SJCRH30 (cell line): ENCODE data around the gene PTPRG. TPM values are rescaled to one million over a fixed set of nuclear protein-coding genes. Genes with fewer than 3 reads are reported as not detected.

ENCODE experiments used
- DNase-seq, 2 experiments: peaks; one replicate each; pipeline ENCODE4 v3.0.0-alpha.2; 2015 to 2020
- H3K27ac ChIP-seq: fragments of 250-450 bp; sonication (Bioruptor Pico); 2 replicates; pipeline ENCODE4 v1.5.1; 2020; ENCODE audit warnings: mild to moderate bottlenecking, moderate library complexity
- H3K27me3 ChIP-seq: fragments of 250-450 bp; sonication (Bioruptor Pico); 2 replicates; pipeline ENCODE4 v1.5.1; 2020; ENCODE audit warnings: mild to moderate bottlenecking, moderate library complexity
- H3K36me3 ChIP-seq: fragments of 250-450 bp; sonication (Bioruptor Pico); 2 replicates; pipeline ENCODE4 v1.5.1; 2020; ENCODE audit warnings: mild to moderate bottlenecking, moderate library complexity
- H3K4me1 ChIP-seq: fragments of 250-450 bp; sonication (Bioruptor Pico); 2 replicates; pipeline ENCODE4 v1.5.1; 2020; ENCODE audit warnings: mild to moderate bottlenecking, moderate library complexity
- H3K4me3 ChIP-seq: fragments of 250-450 bp; sonication (Bioruptor Pico); 2 replicates; pipeline ENCODE4 v1.5.1; 2020; ENCODE audit warnings: mild to moderate bottlenecking, moderate library complexity
- H3K9me3 ChIP-seq: fragments of 250-450 bp; sonication (Bioruptor Pico); replicated peaks from 2 replicates; pipeline ENCODE4 v1.5.1; 2020; ENCODE audit warnings: mild to moderate bottlenecking, moderate library complexity
- total RNA-seq: library from RNA; depleted of rRNA; stranded (reverse); fragments of >200 nt; shearing (Covaris generic); gene quantifications from 2 replicates; pipeline ENCODE4 v1.2.3, GENCODE V29; 2014

Gene PTPRG
- total RNA-seq, 1 experiment from 2014 or later, result 25.2 TPM

DNA sequence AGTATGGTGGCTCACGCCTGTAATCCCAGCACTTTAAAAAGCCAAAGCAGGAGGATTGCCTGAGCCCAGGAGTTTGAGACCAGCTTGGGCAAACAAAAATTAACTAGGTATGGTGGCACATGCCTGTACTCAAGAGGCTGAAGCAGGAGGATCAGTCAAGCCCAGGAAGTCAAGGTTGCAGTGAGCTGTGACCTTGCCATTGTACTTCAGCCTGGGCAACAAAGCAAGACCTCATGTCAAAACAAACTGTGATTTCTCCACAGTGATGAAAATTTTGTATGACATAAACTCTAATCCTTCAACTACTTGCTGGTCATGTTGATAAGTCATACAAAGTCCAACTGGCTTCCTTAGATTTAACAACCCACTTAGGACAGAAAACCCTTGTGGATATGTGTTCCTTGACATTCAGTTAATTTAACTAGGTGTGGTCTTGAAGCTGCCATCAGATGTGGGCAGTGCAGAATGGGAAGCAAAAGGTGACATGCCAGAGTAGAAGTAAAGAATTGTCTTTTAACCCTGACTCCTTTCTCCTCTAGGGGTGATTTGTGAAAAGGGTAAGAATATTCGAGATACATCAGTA, 263.3 kb downstream of the PTPRG start:
- no peak for DNase-seq
- no peak overlapping the region for H3K4me3 ChIP-seq
- no peaks in the 10 kb centered on the region for H3K36me3 ChIP-seq
- no peaks in the 10 kb centered on the region for H3K4me1 ChIP-seq
- no peaks in the 10 kb centered on the region for H3K9me3 ChIP-seq
- no peak overlapping the region for H3K27ac ChIP-seq
- H3K27me3 ChIP-seq, result no peaks in the 10 kb centered on the region

- no peaks in the 10 kb centered on the region for H3K27me3 ChIP-seq
- DNase-seq, result no peak
- H3K27ac ChIP-seq, result no peak overlapping the region
- no peaks in the 10 kb centered on the region for H3K4me1 ChIP-seq
- no peaks in the 10 kb centered on the region for H3K36me3 ChIP-seq
- no peak overlapping the region for H3K4me3 ChIP-seq
- no peaks in the 10 kb centered on the region for H3K9me3 ChIP-seq
These were observed 264.8 kb downstream of the PTPRG start for GRCh38 chr3:61826161-61826560.

DNA sequence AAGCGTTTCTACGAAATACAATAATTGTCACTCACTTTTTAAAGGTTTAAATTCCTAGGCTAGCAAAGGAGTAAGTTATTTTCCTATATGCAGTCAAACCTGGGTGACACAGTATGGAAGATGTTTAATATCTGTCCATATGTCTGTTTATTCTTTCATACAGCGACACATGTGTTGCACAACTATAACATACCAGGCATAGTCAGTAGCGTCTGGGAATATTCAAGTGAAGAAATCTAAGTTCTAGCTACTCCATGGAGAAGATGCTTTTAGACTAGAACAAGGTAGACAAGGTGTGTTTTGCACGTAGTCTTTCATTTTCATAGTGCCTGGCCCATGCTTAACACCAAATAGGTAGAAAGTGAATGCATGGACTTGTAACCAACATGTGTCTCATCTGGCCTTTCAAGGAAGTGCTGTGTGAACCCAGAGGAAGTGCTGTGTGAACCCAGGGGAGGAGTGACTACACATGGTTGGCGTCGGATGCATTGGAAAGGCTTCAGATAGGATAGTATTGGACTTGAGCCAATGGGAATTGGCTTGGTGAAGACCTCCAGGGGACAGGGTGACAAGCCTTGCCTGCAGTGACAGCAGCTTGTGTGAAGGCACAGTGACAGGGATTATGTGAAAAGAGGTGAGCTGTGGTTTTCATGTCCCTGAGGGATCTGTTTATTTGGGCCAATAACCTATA, 267.0 kb downstream of the PTPRG start:
- Histone ChIP-seq H3K9me3 (no peaks in the 10 kb centered on the region), H3K36me3 (no peaks in the 10 kb centered on the region), H3K4me3 (no peak overlapping the region), H3K27ac (no peak overlapping the region), H3K27me3 (no peaks in the 10 kb centered on the region), H3K4me1 (no peaks in the 10 kb centered on the region)
- DNase-seq, result no peak

GRCh38 chr3:61828880-61829721, 267.7 kb downstream of the PTPRG start:
- no peak for DNase-seq
- Histone ChIP-seq H3K36me3 (no peaks in the 10 kb centered on the region), H3K27me3 (no peaks in the 10 kb centered on the region), H3K27ac (no peak overlapping the region), H3K4me3 (no peak overlapping the region), H3K9me3 (no peaks in the 10 kb centered on the region), H3K4me1 (no peaks in the 10 kb centered on the region)

DNA sequence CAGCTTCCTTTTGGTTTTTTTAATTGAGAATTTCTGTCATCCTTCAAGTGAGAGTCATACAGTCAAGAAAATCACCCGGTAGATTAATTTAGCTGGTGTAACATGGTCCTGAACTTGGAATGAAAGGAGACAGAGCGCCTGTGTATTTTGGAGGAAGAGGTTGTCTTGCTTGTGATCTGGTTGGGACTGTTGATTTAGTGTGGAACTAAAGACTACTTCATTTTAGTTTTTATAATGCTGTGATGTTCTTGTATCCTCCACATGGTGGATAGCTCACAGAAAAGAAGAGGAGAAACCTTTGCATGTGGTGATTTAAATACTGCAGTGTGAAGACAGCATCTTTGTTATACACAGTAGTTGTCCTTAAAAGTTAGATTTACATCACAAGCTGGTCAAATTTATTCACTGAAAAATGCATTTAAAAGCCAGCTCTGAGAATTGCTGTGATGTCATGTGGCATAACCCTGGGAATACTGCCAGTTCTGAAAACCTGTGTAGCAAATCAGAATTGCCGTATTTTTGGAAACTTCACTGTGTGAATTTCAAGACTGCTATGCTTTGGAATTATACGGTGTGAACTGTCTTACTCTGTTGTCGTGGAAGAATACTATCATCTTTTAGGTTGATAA, 268.5 kb downstream of the PTPRG start:
- Histone ChIP-seq H3K36me3 (no peaks in the 10 kb centered on the region), H3K9me3 (no peaks in the 10 kb centered on the region), H3K27me3 (no peaks in the 10 kb centered on the region), H3K4me1 (no peaks in the 10 kb centered on the region), H3K4me3 (no peak overlapping the region), H3K27ac (no peak overlapping the region)
- DNase-seq, result no peak

DNA sequence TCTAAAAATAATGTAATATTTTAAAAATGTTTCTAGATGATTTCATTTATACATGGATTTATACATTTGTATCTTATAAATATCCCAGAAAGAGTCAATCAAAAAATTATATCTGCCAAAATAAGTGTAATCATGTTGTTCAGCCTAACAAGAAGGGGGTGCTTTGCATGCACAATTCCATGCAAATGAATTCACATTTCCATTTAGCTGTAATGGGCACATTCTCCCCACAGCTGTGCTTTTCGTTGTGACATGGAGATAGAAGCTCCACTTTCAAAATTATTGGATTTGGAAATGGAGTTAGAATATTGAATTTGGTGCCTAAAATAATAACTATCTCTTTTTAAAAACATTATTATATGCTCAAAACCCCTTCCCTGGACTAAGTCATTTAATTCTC, 270.6 kb downstream of the PTPRG start:
- no peak for DNase-seq
- no peaks in the 10 kb centered on the region for H3K27me3 ChIP-seq
- H3K9me3 ChIP-seq, result no peaks in the 10 kb centered on the region
- H3K4me1 ChIP-seq, result no peaks in the 10 kb centered on the region
- H3K36me3 ChIP-seq, result no peaks in the 10 kb centered on the region
- H3K4me3 ChIP-seq, result no peak overlapping the region
- H3K27ac ChIP-seq, result no peak overlapping the region

DNA sequence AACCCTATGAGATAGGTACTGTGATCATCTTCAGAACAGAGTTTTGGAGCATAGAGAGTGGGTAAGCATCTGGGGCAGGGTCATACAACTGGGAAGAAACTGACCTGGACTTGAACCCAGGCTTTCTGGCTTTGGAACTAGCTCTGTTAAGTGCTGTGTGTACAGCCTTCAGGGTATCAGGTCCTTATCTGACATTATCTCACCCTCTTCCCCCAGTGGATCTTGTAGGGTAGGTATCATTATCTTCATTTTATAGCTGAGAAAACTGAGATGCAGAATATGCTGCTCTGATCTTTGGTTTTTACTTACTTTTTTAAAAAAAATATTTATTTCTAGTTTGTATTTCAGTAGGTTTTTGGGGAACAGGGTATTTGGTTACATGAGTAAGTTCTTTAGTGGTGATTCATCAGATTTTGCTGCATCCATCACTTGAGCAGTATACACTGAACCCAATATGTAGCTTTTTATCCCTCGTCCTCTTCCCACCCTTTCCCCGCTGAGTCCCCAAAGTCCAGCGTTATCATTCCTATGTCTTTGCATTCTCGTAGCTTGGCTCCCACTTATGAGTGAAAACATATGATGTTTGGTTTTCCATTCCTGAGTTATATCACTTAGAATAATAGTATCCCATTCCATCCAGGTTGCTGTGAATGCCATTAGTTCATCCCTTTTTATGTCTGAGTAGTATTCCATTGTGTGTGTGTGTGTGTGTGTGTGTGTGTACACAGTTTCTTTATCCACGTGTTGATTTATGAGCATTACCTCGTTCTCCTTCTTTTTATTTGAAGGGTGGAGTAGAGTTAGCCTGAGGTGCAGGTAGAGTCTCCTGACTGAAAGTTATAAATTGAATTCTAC, 271.2 kb downstream of the PTPRG start:
- no peak overlapping the region for H3K27ac ChIP-seq
- H3K4me1 ChIP-seq, result no peaks in the 10 kb centered on the region
- no peak overlapping the region for H3K4me3 ChIP-seq
- no peaks in the 10 kb centered on the region for H3K9me3 ChIP-seq
- H3K27me3 ChIP-seq, result no peaks in the 10 kb centered on the region
- no peak for DNase-seq
- H3K36me3 ChIP-seq, result no peaks in the 10 kb centered on the region

DNA sequence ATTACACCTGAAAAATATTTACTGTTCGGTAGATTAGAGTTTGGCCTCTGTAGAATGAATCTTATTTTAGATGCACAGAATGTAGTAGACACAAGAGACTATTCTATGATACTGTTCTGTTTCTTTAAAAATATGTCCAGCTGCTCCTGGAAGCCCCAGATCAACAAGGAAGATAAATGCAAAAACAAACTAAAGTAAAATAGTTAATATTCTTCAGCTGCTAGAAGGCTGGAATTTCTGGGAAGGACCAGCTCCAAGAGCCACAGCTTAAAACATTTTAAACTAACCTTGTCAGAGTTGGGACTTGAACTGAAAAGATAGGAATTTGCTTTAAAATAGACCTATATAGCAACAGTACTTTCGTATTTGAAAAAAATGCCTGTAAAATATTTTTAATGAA, 277.9 kb downstream of the PTPRG start:
- Histone ChIP-seq H3K27ac (no peak overlapping the region), H3K9me3 (no peaks in the 10 kb centered on the region), H3K27me3 (no peaks in the 10 kb centered on the region), H3K36me3 (no peaks in the 10 kb centered on the region), H3K4me3 (no peak overlapping the region), H3K4me1 (0 out of 2 replicates have a peak, but pooled peaks cover 2% of the 10 kb centered on the region)
- DNase-seq, result no peak

- no peak overlapping the region for H3K27ac ChIP-seq
- H3K4me1 ChIP-seq, result 0 out of 2 replicates have a peak, but pooled peaks cover 2% of the 10 kb centered on the region
- no peaks in the 10 kb centered on the region for H3K36me3 ChIP-seq
- no peaks in the 10 kb centered on the region for H3K9me3 ChIP-seq
- H3K27me3 ChIP-seq, result no peaks in the 10 kb centered on the region
- no peak for DNase-seq
- H3K4me3 ChIP-seq, result no peak overlapping the region
These were observed 279.9 kb downstream of the PTPRG start for GRCh38 chr3:61841111-61841845.

GRCh38 chr3:61841988-61842387, 280.6 kb downstream of the PTPRG start:
- Histone ChIP-seq H3K4me3 (no peak overlapping the region), H3K4me1 (0 out of 2 replicates have a peak, but pooled peaks cover 2% of the 10 kb centered on the region), H3K27me3 (no peaks in the 10 kb centered on the region), H3K9me3 (no peaks in the 10 kb centered on the region), H3K36me3 (no peaks in the 10 kb centered on the region), H3K27ac (no peak overlapping the region)
- no peak for DNase-seq

DNA sequence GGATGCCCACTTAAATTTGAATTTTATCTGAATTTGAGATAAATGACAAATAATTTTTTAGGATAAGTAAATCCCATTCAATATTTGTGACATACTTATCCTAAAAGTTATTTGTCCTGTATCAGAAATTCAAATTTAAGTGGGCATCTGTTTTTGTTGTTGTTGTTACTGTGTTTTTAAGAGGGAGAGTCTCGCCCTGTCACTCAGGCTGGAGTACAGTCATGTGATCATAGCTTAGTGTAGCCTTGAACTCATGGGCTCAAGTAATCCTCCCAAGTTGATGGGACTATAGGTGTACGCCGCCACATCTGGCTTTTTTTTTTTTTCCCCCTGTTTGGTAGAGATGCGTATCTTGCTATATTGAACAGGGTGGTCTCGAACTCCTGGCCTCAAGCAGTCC, 283.0 kb downstream of the PTPRG start:
- DNase-seq, result no peak
- no peaks in the 10 kb centered on the region for H3K9me3 ChIP-seq
- no peaks in the 10 kb centered on the region for H3K27me3 ChIP-seq
- no peak overlapping the region for H3K27ac ChIP-seq
- no peak overlapping the region for H3K4me3 ChIP-seq
- H3K4me1 ChIP-seq, result peaks cover 3% of the 10 kb centered on the region; the same call in 1 of the 2 replicates
- no peaks in the 10 kb centered on the region for H3K36me3 ChIP-seq

DNA sequence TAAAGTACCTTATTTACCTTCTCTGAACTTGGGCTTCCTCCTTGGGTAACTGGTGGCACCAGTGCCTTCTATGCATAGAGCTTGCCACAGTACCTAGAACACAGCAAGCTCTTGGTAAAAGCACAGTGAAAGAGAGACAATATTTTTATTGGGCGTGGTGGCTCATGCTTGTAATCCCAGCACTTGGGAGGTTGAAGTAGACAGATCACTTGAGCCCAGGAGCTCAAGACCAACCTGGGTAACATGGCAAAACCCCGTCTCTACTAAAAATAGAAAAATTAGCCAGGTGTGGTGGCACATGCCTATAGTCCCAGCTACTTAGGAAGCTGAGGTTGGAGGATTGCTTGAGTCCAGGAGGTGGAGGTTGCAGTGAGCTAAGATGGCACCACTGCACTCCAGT, 285.1 kb downstream of the PTPRG start:
- Histone ChIP-seq H3K27ac (no peak overlapping the region), H3K36me3 (no peaks in the 10 kb centered on the region), H3K4me3 (no peak overlapping the region), H3K9me3 (no peaks in the 10 kb centered on the region), H3K27me3 (no peaks in the 10 kb centered on the region), H3K4me1 (peaks cover 3% of the 10 kb centered on the region; the same call in 1 of the 2 replicates)
- no peak for DNase-seq

- H3K9me3 ChIP-seq, result no peaks in the 10 kb centered on the region
- no peaks in the 10 kb centered on the region for H3K27me3 ChIP-seq
- no peak for DNase-seq
- no peak overlapping the region for H3K27ac ChIP-seq
- H3K4me3 ChIP-seq, result no peak overlapping the region
- H3K36me3 ChIP-seq, result no peaks in the 10 kb centered on the region
- peaks cover 3% of the 10 kb centered on the region; the same call in 1 of the 2 replicates for H3K4me1 ChIP-seq
These were observed 286.6 kb downstream of the PTPRG start for GRCh38 chr3:61847784-61848462.
